Measurements from ENCODE around the gene MAST4.

- TF ChIP-seq EZH2 (IDR thresholded peaks at IDR 0.05; ENCODE audit: insufficient read depth, poor library complexity, severe bottlenecking) (no peak), EZH2phosphoT487 (IDR thresholded peaks at IDR 0.05; ENCODE audit: insufficient read depth, low read depth) (no peak)
Measured at GRCh38 chr5:67195406-67196275, 599.4 kb downstream of the MAST4 start.
